Muscle layer of duodenum (tissue), 2 donors: ENCODE data around the gene RHOB.

Source experiments
- H3K27ac ChIP-seq: one replicate; pipeline ENCODE4 v1.7.0; 2013; ENCODE audit warnings: mild to moderate bottlenecking, low read length
- H3K27me3 ChIP-seq: one replicate; pipeline ENCODE4 v1.7.0; 2013; ENCODE audit warnings: low read depth, mild to moderate bottlenecking, control low read depth, low read length
- H3K36me3 ChIP-seq, 2 donors: one replicate each; pipeline ENCODE4 v1.7.0; 2013; ENCODE audit warnings: low read length in 2 of 2, control low read depth in 1 of 2, mild to moderate bottlenecking in 1 of 2; ENCODE audit not compliant: insufficient read depth in 2 of 2, control insufficient read depth in 1 of 2
- H3K4me1 ChIP-seq, 2 donors: one replicate each; pipeline ENCODE4 v1.7.0; 2013; ENCODE audit warnings: low read length in 2 of 2, mild to moderate bottlenecking in 2 of 2, control low read depth in 1 of 2, moderate library complexity in 1 of 2; ENCODE audit not compliant: insufficient read depth in 2 of 2, control insufficient read depth in 1 of 2
- H3K4me3 ChIP-seq, 2 donors: one replicate each; pipeline ENCODE4 v1.7.0; 2013; ENCODE audit warnings: low read length in 2 of 2, low read depth in 1 of 2, mild to moderate bottlenecking in 1 of 2
- H3K9me3 ChIP-seq, 2 donors: one replicate each; pipeline ENCODE4 v1.7.0; 2013; ENCODE audit warnings: low read length in 2 of 2, control low read depth in 1 of 2, mild to moderate bottlenecking in 1 of 2; ENCODE audit not compliant: control insufficient read depth in 1 of 2
- donor health status: healthy.

The RHOB gene

GRCh38 chr2:20473128-20473527 lies 26.3 kb downstream of the RHOB start:
- Histone ChIP-seq H3K4me1 (no peaks in the 10 kb centered on the region), H3K27ac (no peak overlapping the region), H3K27me3 (no peaks in the 10 kb centered on the region), H3K9me3 (no peaks in the 10 kb centered on the region), H3K4me3 (no peak overlapping the region), H3K36me3 (no peaks in the 10 kb centered on the region)

GRCh38 chr2:20474757-20475566 lies 28.1 kb downstream of the RHOB start:
- Histone ChIP-seq H3K27ac (no peak overlapping the region), H3K4me3 (no peak overlapping the region), H3K36me3 (no peaks in the 10 kb centered on the region), H3K9me3 (no peaks in the 10 kb centered on the region), H3K27me3 (no peaks in the 10 kb centered on the region), H3K4me1 (no peaks in the 10 kb centered on the region)

- H3K4me3 ChIP-seq = no peak overlapping the region
- H3K27me3 ChIP-seq = no peaks in the 10 kb centered on the region
- H3K9me3 ChIP-seq = no peaks in the 10 kb centered on the region
- no peaks in the 10 kb centered on the region for H3K4me1 ChIP-seq
- H3K36me3 ChIP-seq = no peaks in the 10 kb centered on the region
- no peak overlapping the region for H3K27ac ChIP-seq
Observed at GRCh38 chr2:20475567-20475952, 28.7 kb downstream of the RHOB start.

- no peak overlapping the region for H3K4me3 ChIP-seq
- no peaks in the 10 kb centered on the region for H3K4me1 ChIP-seq
- no peaks in the 10 kb centered on the region for H3K36me3 ChIP-seq
- no peak overlapping the region for H3K27ac ChIP-seq
- H3K27me3 ChIP-seq = no peaks in the 10 kb centered on the region
- H3K9me3 ChIP-seq = no peaks in the 10 kb centered on the region
Observed at GRCh38 chr2:20476481-20476880, 29.6 kb downstream of the RHOB start.

- H3K4me3 ChIP-seq = no peak overlapping the region
- H3K36me3 ChIP-seq = no peaks in the 10 kb centered on the region
- peaks cover 0 to 1% of the 10 kb centered on the region in 2 donors for H3K4me1 ChIP-seq
- H3K9me3 ChIP-seq = no peaks in the 10 kb centered on the region
- no peak overlapping the region for H3K27ac ChIP-seq
- no peaks in the 10 kb centered on the region for H3K27me3 ChIP-seq
Observed at GRCh38 chr2:20476950-20477349, 30.1 kb downstream of the RHOB start.

- Histone ChIP-seq H3K27me3 (no peaks in the 10 kb centered on the region), H3K9me3 (no peaks in the 10 kb centered on the region), H3K4me1 (peaks cover 0 to 14% of the 10 kb centered on the region in 2 donors), H3K27ac (no peak overlapping the region), H3K36me3 (no peaks in the 10 kb centered on the region), H3K4me3 (no peak overlapping the region)
Observed at GRCh38 chr2:20478961-20479360, 32.1 kb downstream of the RHOB start.

- no peaks in the 10 kb centered on the region for H3K36me3 ChIP-seq
- no peak overlapping the region for H3K27ac ChIP-seq
- peaks cover 0 to 17% of the 10 kb centered on the region in 2 donors for H3K4me1 ChIP-seq
- H3K9me3 ChIP-seq = no peaks in the 10 kb centered on the region
- H3K27me3 ChIP-seq = no peaks in the 10 kb centered on the region
- no peak overlapping the region for H3K4me3 ChIP-seq
Observed at GRCh38 chr2:20479835-20480234, 33.0 kb downstream of the RHOB start.

GRCh38 chr2:20480913-20481312 lies 34.0 kb downstream of the RHOB start:
- H3K27me3 ChIP-seq = no peaks in the 10 kb centered on the region
- H3K27ac ChIP-seq = no peak overlapping the region
- H3K36me3 ChIP-seq = no peaks in the 10 kb centered on the region
- H3K9me3 ChIP-seq = no peaks in the 10 kb centered on the region
- H3K4me3 ChIP-seq = no peak overlapping the region
- H3K4me1 ChIP-seq = peaks cover 0 to 17% of the 10 kb centered on the region in 2 donors

GRCh38 chr2:20481798-20482405 lies 35.0 kb downstream of the RHOB start:
- H3K36me3 ChIP-seq = no peaks in the 10 kb centered on the region
- H3K4me1 ChIP-seq = peaks cover 0 to 17% of the 10 kb centered on the region in 2 donors
- H3K27ac ChIP-seq = no peak overlapping the region
- no peak overlapping the region for H3K4me3 ChIP-seq
- no peaks in the 10 kb centered on the region for H3K9me3 ChIP-seq
- no peaks in the 10 kb centered on the region for H3K27me3 ChIP-seq

- Histone ChIP-seq H3K36me3 (no peaks in the 10 kb centered on the region), H3K4me1 (peaks cover 0 to 17% of the 10 kb centered on the region in 2 donors), H3K27me3 (no peaks in the 10 kb centered on the region), H3K27ac (no peak overlapping the region), H3K4me3 (no peak overlapping the region), H3K9me3 (no peaks in the 10 kb centered on the region)
Observed at GRCh38 chr2:20482725-20483124, 35.9 kb downstream of the RHOB start.

- H3K36me3 ChIP-seq = no peaks in the 10 kb centered on the region
- no peak overlapping the region for H3K27ac ChIP-seq
- H3K4me3 ChIP-seq = no peak overlapping the region
- H3K9me3 ChIP-seq = no peaks in the 10 kb centered on the region
- peaks cover 0 to 17% of the 10 kb centered on the region in 2 donors for H3K4me1 ChIP-seq
- no peaks in the 10 kb centered on the region for H3K27me3 ChIP-seq
Observed at GRCh38 chr2:20483194-20483895, 36.5 kb downstream of the RHOB start.
